GM03348 (cell line): ENCODE results near the gene NUDT14.

Experiments
- DNase-seq: peaks from one replicate; pipeline ENCODE4 v3.0.0; 2012; ENCODE audit warnings: low spot score

Gene NUDT14

DNA sequence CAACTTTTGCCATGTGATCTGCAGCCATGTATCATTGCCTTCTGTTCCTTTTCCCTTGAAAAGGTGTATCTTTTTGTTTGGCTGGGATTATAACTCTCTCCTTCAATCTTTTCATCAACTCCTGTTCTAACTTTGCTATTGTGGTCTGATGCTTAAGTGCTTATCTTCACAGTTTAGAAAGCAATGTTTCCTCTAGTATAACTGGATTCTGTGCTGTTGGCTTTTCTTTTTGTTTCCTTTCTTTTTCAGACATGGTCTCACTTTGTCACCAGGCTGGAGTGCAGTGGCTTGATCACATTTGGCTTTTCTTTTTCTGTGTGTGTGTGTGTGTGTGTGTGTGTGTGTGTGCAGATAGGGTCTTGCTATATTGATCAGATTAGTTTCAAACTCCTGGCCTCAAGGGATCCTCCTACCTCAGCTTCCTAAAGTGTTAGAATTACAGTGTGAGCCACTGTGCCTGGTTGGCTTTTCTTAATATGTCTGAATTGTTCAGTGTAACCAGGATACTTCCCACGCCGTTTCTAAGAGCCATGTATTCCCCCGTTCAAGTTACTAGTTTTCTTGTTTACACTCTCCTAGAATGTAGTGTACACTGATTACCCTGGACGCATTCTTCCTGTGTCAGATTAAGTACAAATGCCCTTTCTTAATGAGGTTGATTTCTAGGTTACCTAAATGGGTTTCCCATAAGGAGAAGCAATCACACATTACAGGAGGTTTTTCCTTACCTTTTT, 48.0 kb downstream of the NUDT14 start:
- DNase-seq, result no peak

DNA sequence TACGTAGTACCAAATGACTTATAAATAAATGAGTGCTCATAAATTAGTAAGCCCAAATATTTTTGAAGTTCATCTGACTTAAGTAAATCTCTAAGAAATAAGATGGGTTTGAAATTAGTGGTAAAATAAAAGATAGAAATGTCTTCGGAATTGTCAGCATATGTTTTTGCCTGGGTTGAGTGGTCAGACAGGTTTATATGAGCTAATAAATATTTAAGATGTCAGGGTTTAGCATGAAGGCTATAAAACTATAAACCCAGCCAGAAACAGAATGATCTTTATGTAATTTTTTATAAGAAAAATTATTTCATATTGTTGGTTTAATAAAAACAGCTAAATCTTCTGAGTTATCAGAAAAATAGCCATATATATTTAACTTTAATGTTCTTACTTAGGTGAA, 49.9 kb downstream of the NUDT14 start:
- DNase-seq, result no peak

DNA sequence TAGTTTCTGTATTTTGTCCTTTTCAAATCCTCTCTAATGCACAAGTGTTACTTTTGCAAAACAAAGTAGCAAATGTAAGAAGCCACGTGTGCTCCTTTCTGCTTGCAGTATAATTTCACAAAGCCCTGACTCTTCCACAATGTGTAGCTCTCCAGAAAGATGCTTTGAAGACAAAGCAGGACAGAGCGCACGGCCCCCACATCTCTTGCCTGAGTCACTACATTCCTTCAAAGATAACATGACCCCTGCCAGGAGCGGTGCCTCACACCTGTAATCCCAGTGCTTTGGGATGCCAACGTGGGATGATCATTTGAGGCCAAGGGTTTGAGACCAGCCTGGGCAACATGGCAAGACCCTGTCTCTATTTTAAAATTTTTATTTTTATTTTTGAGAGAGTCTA, 53.1 kb downstream of the NUDT14 start:
- no peak for DNase-seq

- DNase-seq, result no peak
These were observed 54.2 kb downstream of the NUDT14 start for GRCh38 chr14:105126981-105127329.

DNA sequence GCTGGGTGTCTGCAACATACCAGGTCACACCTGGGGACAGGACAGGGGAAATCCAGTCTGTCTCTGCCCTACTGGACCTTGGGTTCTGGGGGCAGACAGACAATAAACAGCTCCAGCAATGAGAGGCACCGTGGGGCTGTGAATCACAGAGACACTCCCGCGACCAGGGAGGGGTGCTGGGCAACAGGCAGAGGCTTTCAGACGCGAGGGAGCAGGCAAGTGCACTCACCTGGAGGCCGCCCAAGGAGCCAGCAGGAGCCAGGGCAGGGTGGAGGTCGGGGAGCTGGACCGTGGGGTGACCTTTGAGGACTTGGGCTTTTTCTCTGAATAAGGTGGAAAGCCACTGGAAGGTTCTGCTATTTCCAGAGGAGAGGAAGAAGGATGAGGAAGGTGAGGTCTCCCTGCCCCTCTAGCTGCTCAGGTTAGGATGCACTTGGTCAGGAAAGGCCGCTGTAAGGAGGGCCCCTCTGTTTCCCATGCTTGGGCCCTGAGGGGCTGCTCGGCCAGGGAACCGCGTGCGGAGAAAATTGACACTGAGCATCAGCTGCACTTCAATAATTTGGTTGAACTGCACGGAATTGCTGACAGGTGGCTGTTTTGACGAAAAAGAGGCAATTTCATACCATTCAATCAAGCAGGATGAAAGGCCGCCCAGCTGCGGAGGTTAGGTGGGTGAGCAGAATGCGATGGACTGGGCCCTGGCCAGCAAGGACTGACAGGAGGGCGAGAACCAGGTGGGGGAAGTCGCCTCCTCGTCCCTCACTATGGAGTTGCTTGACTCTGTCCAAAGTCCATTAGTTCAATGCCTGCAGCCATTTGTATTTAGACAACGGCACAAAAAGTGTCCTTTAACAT, 54.8 kb downstream of the NUDT14 start:
- no peak for DNase-seq

DNA sequence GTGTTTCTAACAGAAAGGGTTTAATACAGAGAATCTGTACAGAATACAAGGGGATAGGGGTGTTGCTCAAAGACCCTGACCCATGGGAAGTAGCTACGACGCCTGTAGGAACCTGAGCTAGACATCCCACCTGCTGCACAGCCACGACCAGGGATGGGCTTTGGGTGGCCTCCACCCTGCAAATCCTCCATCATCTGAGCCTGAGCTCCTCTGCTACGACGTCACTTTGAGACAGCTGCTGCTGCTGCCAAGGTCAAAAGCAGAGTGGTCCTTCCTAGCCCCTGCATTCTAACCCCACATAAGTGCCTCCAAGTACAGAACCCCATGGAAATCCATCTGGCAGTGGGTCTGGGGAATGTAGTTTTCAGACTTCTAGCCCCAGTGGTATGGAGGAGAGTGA, 56.3 kb downstream of the NUDT14 start:
- no peak for DNase-seq

DNA sequence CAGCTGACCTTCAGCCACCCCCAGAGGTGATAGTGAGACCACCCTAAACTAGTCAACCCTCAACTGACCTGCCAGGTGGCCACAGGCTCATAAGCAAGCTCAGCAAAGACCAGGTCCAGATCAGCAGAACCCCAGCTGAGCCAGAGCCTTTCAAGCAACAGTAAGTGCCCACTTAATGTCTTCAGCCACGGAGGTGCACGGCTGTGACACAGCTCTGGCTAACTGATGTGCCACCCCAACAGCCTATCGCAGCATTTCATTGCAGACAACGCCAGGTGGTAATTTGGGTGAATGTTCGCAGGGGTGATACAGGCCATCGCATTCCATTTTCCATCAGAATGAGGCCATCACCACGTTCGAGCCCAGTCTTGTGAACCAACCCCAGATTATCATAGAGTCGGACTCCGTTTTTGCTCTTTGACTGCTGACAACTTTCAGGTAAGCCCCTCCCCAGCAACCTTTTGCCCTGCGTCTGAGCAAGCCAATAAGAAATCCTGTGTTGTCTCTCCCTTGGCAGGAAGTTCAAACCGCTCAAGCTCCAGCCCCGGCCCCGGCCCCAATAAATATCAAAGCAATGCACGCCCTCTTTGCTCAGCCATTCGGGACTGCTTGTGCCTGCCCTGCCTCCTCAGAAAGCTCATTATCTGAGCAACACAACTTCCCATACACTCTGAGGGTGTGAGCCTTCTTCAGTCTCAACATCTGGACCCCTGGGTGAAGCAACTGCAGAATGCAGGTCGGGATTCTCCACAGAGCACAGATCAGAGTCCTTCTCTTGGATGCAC, 56.9 kb downstream of the NUDT14 start:
- DNase-seq, result no peak

DNA sequence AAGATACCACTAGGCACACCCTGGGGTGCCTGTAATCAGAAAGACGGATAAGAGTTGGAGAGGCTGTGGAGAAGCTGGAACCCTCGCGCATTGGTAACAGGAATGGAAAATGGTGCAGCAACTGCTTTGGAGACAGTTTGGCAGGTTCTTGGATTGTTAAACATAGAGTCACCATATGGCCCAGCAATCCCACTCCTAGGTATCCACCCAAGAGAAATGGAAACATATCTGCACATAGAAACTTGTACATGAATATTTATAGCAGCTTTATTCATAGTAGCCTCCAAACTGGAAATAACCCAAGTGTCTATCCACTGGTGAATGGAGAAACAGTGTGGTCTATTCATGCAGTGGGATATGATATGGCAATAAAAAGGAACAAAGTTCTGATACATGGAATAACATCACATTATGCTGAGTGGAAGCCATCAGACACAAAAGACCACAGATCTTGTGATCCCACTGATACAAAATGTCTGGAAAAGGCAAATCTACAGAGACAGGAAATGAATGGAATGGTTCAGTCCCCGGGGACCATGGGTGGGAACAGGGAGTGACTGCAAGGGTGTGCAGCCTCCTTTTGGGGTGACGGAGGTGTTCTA, 57.9 kb downstream of the NUDT14 start:
- no peak for DNase-seq
